GM23248 (cell line): ENCODE results near the gene PEX26. TPM values are rescaled to one million over a fixed set of nuclear protein-coding genes. Genes with fewer than 3 reads are reported as not detected.
A peak's percentile ranks its signal among the peaks of the same experiment; 100 is the strongest.

ENCODE experiments used
- DNase-seq: peaks from one replicate; pipeline ENCODE4 v3.0.0-alpha.2; 2015
- H2AFZ ChIP-seq: fragments of 200-600 bp; sonication (generic); 2 replicates; pipeline ENCODE4 v1.6.1; 2016; ENCODE audit warnings: antibody characterized with exemption
- H3F3A ChIP-seq: fragments of 200-600 bp; sonication (generic); 2 replicates; pipeline ENCODE4 v1.6.1; 2016; ENCODE audit warnings: mild to moderate bottlenecking, antibody characterized with exemption, mixed run types; ENCODE audit not compliant: insufficient read depth
- H3K27ac ChIP-seq: fragments of 200-600 bp; sonication (generic); 2 replicates; pipeline ENCODE4 v1.5.1; 2016; ENCODE audit warnings: mild to moderate bottlenecking
- H3K27me3 ChIP-seq: fragments of 200-600 bp; sonication (generic); replicated peaks from 2 replicates; pipeline ENCODE4 v1.6.1; 2016; ENCODE audit warnings: mild to moderate bottlenecking; ENCODE audit not compliant: insufficient read depth
- H3K36me3 ChIP-seq: fragments of 200-600 bp; sonication (generic); 2 replicates; pipeline ENCODE4 v1.6.1; 2016; ENCODE audit warnings: low read depth, mild to moderate bottlenecking
- H3K4me1 ChIP-seq: fragments of 200-600 bp; sonication (generic); 2 replicates; pipeline ENCODE4 v1.6.1; 2016; ENCODE audit warnings: mild to moderate bottlenecking; ENCODE audit not compliant: insufficient read depth
- H3K4me2 ChIP-seq: fragments of 200-600 bp; sonication (generic); one replicate; pipeline ENCODE4 v1.6.1; 2016; ENCODE audit warnings: mild to moderate bottlenecking; ENCODE audit not compliant: unreplicated experiment
- H3K4me3 ChIP-seq: fragments of 200-600 bp; sonication (generic); 2 replicates; pipeline ENCODE4 v1.5.1; 2016; ENCODE audit warnings: mild to moderate bottlenecking
- H3K79me2 ChIP-seq: fragments of 200-600 bp; sonication (generic); 2 replicates; pipeline ENCODE4 v1.6.1; 2016; ENCODE audit warnings: mild to moderate bottlenecking; ENCODE audit not compliant: insufficient read depth
- H3K9ac ChIP-seq: fragments of 200-600 bp; sonication (generic); 2 replicates; pipeline ENCODE4 v1.6.1; 2016; ENCODE audit warnings: mild to moderate bottlenecking
- H3K9me2 ChIP-seq: fragments of 200-600 bp; sonication (generic); 2 replicates; pipeline ENCODE4 v1.6.1; 2016; ENCODE audit warnings: mixed run types, mild to moderate bottlenecking, moderate library complexity; ENCODE audit not compliant: insufficient read depth
- H3K9me3 ChIP-seq: fragments of 200-600 bp; sonication (generic); one replicate; pipeline ENCODE4 v1.6.1; 2017; ENCODE audit warnings: low read depth
- H4K20me1 ChIP-seq: fragments of 200-600 bp; sonication (generic); 2 replicates; pipeline ENCODE4 v1.6.0; 2016; ENCODE audit not compliant: insufficient read depth
- EZH2 ChIP-seq: fragments of 200-600 bp; sonication (generic); IDR thresholded peaks from 2 replicates; pipeline ENCODE4 v1.6.1; 2018; ENCODE audit warnings: antibody characterized with exemption, mild to moderate bottlenecking; ENCODE audit not compliant: insufficient read depth, poor library complexity, severe bottlenecking
- EZH2phosphoT487 ChIP-seq: fragments of 200-600 bp; sonication (generic); IDR thresholded peaks from 2 replicates; pipeline ENCODE4 v1.6.1; 2018; ENCODE audit warnings: antibody characterized with exemption, moderate library complexity, mild to moderate bottlenecking, low read depth; ENCODE audit not compliant: insufficient read depth
- WGBS, 2 experiments: methylation state at CpG; one replicate each; pipeline ENCODE4 v1.1.6; 2015 to 2017; ENCODE audit warnings: low lambda C conversion rate in 2 of 2, low coverage in 1 of 2; ENCODE audit errors: missing lambda C conversion rate in 2 of 2; 5-methylcytosine and 5-hydroxymethylcytosine counted together
- in situ Hi-C: fragments of 300-500 bp; cut with MboI; formaldehyde crosslinking; loops from 2 replicates; pipeline ENCODE4 v1.15.0; 2020
- polyA plus RNA-seq: library from polyadenylated mRNA; unstranded; fragments of >200 nt; fragmentation: Nextera tagmentation; extraction: Ambion mirVana; gene quantifications from 2 replicates; pipeline ENCODE4 v1.2.1, GENCODE V29; 2016
- total RNA-seq: library from RNA; depleted of rRNA; stranded (reverse); fragments of >200 nt; shearing (Covaris generic); gene quantifications from 2 replicates; pipeline ENCODE4 v1.2.3, GENCODE V29; 2014

Gene PEX26
- total and polyA plus RNA-seq, 2 experiments from 2014 or later, result 4.7 to 32.2 TPM

DNA sequence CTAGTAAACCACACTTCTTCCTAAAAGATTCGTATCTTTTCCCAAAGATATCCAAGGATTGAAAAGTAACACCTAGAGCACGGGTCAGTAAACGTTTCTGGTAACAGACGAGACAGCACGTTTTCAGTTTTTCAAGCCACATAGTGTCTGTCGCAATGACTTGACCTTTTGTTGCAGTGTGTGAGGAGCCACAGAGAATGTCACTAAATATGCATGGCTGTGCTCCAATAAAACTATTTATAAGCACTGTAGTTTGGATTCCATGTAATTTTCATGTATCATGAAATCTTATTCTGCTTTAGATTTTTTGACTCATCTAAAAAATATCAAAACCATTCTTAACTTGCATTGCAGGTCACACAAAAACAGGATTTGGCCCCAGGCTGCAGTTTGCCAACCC, 35.1 kb upstream of the PEX26 start:
- peak; percentile 45 for DNase-seq
- Histone ChIP-seq H3K9ac (no peak overlapping the region), H3K79me2 (no peaks in the 10 kb centered on the region), H3K4me1 (peaks cover 13% of the 10 kb centered on the region), H3K9me3 (no peaks in the 10 kb centered on the region), H2AFZ (no peak overlapping the region), H3K9me2 (no peaks in the 10 kb centered on the region), H3K4me3 (no peak overlapping the region), H3K36me3 (no peaks in the 10 kb centered on the region), H3K4me2 (peak overlapping the region; percentile 14), H3F3A (peaks cover 15% of the 10 kb centered on the region; the same call in 1 of the 2 replicates), H3K27me3 (no peaks in the 10 kb centered on the region), H4K20me1 (no peaks in the 10 kb centered on the region), H3K27ac (peak overlapping the region; percentile 36; the same call in 1 of the 2 replicates)
- WGBS, 2 experiments, result 43 to 48% methylated on average over 6 of the region's 6 CpGs
- TF ChIP-seq EZH2phosphoT487 (no peak), EZH2 (no peak)
- in situ Hi-C loops, result no loop called here

DNA sequence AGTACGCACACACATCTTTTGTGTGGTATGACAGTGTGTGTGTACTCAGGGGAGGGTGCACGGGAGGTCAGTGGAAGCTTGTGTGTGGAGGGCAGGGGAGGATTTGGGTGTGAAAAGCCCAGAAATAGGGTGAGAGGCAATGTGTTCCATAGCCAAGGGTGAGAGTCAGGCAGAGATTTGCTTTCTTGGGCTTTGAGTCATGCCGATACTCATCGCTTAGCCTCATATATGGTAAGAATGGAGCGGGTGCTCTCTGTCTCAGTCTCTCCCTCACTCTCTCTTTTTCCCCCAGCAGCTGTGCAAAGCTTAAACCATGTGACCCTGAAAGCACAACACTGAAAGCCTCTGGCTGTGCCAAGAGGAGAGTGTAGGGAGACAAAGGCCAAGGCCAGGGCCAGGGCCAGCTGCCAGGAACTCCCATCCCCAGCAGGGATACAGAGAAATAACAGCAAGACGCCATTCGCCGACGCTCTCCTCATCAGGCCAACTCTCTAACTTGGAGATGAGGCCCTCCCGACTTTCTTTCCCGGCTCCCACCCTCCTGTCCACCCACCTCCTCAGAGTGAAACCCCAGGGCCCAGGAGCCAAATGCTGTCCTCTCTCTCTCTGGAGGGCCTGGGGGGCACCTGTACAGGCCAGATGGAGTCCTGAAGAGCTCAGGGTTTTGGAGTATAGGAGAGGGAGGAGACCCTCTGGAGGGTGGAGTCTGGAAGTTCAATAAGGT, 33.1 kb upstream of the PEX26 start:
- Histone ChIP-seq H3K9me3 (no peaks in the 10 kb centered on the region), H3K27me3 (no peaks in the 10 kb centered on the region), H4K20me1 (no peaks in the 10 kb centered on the region), H2AFZ (no peak overlapping the region), H3K4me3 (no peak overlapping the region), H3K36me3 (no peaks in the 10 kb centered on the region), H3K9me2 (no peaks in the 10 kb centered on the region), H3K79me2 (no peaks in the 10 kb centered on the region), H3K4me2 (no peak overlapping the region), H3K27ac (no peak overlapping the region), H3K4me1 (peaks cover 9% of the 10 kb centered on the region), H3F3A (peaks cover 15% of the 10 kb centered on the region; the same call in 1 of the 2 replicates), H3K9ac (no peak overlapping the region)
- no peak for DNase-seq
- WGBS, 2 experiments, result 84 to 86% methylated on average over 11 of the region's 11 CpGs
- no peak for TF ChIP-seq EZH2
- TF ChIP-seq EZH2phosphoT487, result no peak
- in situ Hi-C loops, result no loop called here

DNA sequence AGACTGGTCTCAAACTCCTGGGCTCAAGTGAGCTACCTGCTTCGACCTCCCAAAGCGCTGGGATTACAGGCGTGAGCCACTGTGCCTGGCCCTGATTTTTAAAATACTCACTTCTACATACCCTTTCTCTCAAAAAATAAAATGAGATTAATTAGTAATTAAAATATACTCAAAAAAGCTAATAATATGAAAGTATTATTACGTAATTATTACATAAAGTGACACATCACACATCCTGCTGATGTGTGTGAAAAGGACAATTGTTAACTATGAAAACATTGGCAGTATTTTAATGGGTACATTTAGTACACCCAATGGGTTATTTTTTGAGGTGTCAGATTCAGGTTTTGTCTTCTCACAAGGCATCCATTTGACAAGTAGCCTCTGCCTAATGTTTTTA, 32.0 kb upstream of the PEX26 start:
- Histone ChIP-seq H3K9me3 (no peaks in the 10 kb centered on the region), H3F3A (peaks cover 15% of the 10 kb centered on the region; the same call in 1 of the 2 replicates), H3K79me2 (no peaks in the 10 kb centered on the region), H3K27ac (no peak overlapping the region), H3K9me2 (no peaks in the 10 kb centered on the region), H3K4me3 (no peak overlapping the region), H3K4me2 (no peak overlapping the region), H3K9ac (no peak overlapping the region), H3K36me3 (no peaks in the 10 kb centered on the region), H3K4me1 (peaks cover 9% of the 10 kb centered on the region), H3K27me3 (no peaks in the 10 kb centered on the region), H2AFZ (no peak overlapping the region), H4K20me1 (no peaks in the 10 kb centered on the region)
- no peak for TF ChIP-seq EZH2
- in situ Hi-C loops, result no loop called here
- DNase-seq, result no peak
- 90 to 93% methylated on average over 4 of the region's 4 CpGs for WGBS, 2 experiments

DNA sequence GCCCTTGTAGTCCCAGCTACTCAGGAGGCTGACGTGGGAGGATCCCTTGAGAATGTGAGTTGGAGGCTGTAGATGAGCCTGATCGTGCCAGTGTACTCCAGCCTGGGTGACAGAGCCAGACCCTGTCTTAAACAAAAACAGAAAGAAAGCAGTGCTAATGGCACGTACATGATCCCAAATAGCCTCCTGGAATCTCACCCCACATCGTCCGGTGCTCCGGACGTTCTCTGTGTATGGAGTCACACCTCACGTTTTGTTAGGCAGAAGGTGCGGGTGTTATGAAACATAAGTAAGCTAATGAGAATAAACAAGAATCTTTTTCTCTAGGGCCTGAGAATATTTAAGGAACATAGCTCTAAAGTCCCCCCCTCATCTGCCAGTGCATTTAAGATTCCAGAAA, 29.7 kb upstream of the PEX26 start:
- H3K27ac ChIP-seq, result no peak overlapping the region
- H4K20me1 ChIP-seq, result no peaks in the 10 kb centered on the region
- WGBS, 2 experiments, result 66 to 73% methylated on average over 9 of the region's 9 CpGs
- no peaks in the 10 kb centered on the region for H3K9me2 ChIP-seq
- H3K4me1 ChIP-seq, result peaks cover 2% of the 10 kb centered on the region
- no peak for DNase-seq
- no peaks in the 10 kb centered on the region for H3K79me2 ChIP-seq
- in situ Hi-C loops, result no loop called here
- H3K4me3 ChIP-seq, result peak overlapping the region; percentile 56
- no peaks in the 10 kb centered on the region for H3K9me3 ChIP-seq
- H3K36me3 ChIP-seq, result no peaks in the 10 kb centered on the region
- H3K27me3 ChIP-seq, result no peaks in the 10 kb centered on the region
- H3K4me2 ChIP-seq, result peak overlapping the region; percentile 16
- peaks cover 7% of the 10 kb centered on the region; the same call in 1 of the 2 replicates for H3F3A ChIP-seq
- H3K9ac ChIP-seq, result peak overlapping the region; percentile 41; the same call in 1 of the 2 replicates
- no peak for TF ChIP-seq EZH2phosphoT487
- H2AFZ ChIP-seq, result peak overlapping the region; percentile 71
